Left renal pelvis (tissue), 4 donors: ENCODE results near the gene GBF1. TPM values are rescaled to one million over a fixed set of nuclear protein-coding genes. Genes with fewer than 3 reads are reported as not detected.
"Not testable (repeated sequence)": the region's sequence is repeated elsewhere in the genome, so short reads cannot be mapped to it uniquely, and the experiment has no call there.

Experiments
- DNase-seq, 4 donors: peaks; one replicate each; pipeline ENCODE4 v3.0.0-alpha.2; 2013; ENCODE audit warnings: low read depth in 4 of 4, low spot score in 3 of 4
- polyA plus RNA-seq, 4 donors: library from polyadenylated mRNA; unstranded; fragments of 120-200 nt; gene quantifications; one replicate each; pipeline ENCODE4 v1.2.1, GENCODE V29; 2013; ENCODE audit not compliant: insufficient read length in 4 of 4

Gene GBF1
- polyA plus RNA-seq, 4 donors = 42.3 to 53.4 (median 50.3) TPM

GRCh38 chr10:102230861-102231356, 14.4 kb upstream of the GBF1 start:
- DNase-seq = no peak

GRCh38 chr10:102231357-102232318, 13.7 kb upstream of the GBF1 start:
- no peak for DNase-seq

- no peak for DNase-seq
These were observed 11.3 kb upstream of the GBF1 start for GRCh38 chr10:102233997-102234396.

- no peak for DNase-seq
These were observed 10.3 kb upstream of the GBF1 start for GRCh38 chr10:102234888-102235597.

- DNase-seq = no peak
These were observed 9.8 kb upstream of the GBF1 start for GRCh38 chr10:102235598-102235920.

- no peak for DNase-seq
These were observed 9.3 kb upstream of the GBF1 start for GRCh38 chr10:102236006-102236405.

GRCh38 chr10:102237711-102238252, 7.5 kb upstream of the GBF1 start:
- DNase-seq = no peak

GRCh38 chr10:102240467-102241031, 4.8 kb upstream of the GBF1 start:
- DNase-seq = no peak

- DNase-seq = no peak
These were observed 4.3 kb upstream of the GBF1 start for GRCh38 chr10:102241032-102241443.

GRCh38 chr10:102241444-102242117, 3.8 kb upstream of the GBF1 start, which contains the start of gene PITX3:
Gene PITX3 (minus strand): TSS chr10:102241512. CDS start chr10:102232080, 9,432 bp downstream.
- peak; percentile 83 to 89 (median 86) for DNase-seq

GRCh38 chr10:102242118-102242485, 3.2 kb upstream of the GBF1 start:
- no peak for DNase-seq

GRCh38 chr10:102243309-102243708, 2.0 kb upstream of the GBF1 start:
- DNase-seq = no peak

GRCh38 chr10:102245932-102246251, 560 bp downstream of the GBF1 start:
- DNase-seq = no peak

GRCh38 chr10:102246261-102246660, 929 bp downstream of the GBF1 start:
- no peak for DNase-seq

GRCh38 chr10:102247734-102248133, 2.4 kb downstream of the GBF1 start:
- DNase-seq = no peak

- DNase-seq = not testable (repeated sequence)
These were observed 7.2 kb downstream of the GBF1 start for GRCh38 chr10:102252508-102252907.

- DNase-seq = no peak
These were observed 9.1 kb downstream of the GBF1 start for GRCh38 chr10:102254426-102254825.

- no peak for DNase-seq
These were observed 10.1 kb downstream of the GBF1 start for GRCh38 chr10:102255404-102255803.

- no peak for DNase-seq
These were observed 15.9 kb downstream of the GBF1 start for GRCh38 chr10:102261196-102261595.

- DNase-seq = no peak
These were observed 16.5 kb downstream of the GBF1 start for GRCh38 chr10:102261842-102262241.
